Activated CD8-positive, alpha-beta memory T cell treated with anti-CD3 and anti-CD28 coated beads for 1 hour (primary cell): ENCODE data around the gene HINFP.
"Not testable (repeated sequence)": the region's sequence is repeated elsewhere in the genome, so short reads cannot be mapped to it uniquely, and the experiment has no call there.

ENCODE experiments used
- DNase-seq, 2 donors: peaks; one replicate each; pipeline ENCODE4 v3.0.0-alpha.2; 2020; ENCODE audit warnings: low read depth in 1 of 2; ENCODE audit errors: extremely low read depth in 1 of 2

HINFP gene

DNA sequence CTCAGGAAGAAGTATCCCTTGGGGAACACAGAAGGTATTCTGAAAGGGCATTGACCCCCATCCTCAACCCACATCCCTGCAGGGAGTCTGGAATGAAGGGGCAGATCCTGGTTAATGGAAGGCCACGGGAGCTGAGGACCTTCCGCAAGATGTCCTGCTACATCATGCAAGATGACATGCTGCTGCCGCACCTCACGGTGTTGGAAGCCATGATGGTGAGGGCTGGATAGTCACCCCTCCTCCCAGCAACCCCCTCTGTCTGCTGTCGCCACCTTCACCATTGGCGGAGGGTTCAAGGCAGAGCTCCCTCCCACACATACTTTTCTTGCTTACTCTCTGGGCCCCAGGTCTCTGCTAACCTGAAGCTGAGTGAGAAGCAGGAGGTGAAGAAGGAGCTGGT, 32.8 kb downstream of the HINFP start:
- DNase-seq, result no peak

DNA sequence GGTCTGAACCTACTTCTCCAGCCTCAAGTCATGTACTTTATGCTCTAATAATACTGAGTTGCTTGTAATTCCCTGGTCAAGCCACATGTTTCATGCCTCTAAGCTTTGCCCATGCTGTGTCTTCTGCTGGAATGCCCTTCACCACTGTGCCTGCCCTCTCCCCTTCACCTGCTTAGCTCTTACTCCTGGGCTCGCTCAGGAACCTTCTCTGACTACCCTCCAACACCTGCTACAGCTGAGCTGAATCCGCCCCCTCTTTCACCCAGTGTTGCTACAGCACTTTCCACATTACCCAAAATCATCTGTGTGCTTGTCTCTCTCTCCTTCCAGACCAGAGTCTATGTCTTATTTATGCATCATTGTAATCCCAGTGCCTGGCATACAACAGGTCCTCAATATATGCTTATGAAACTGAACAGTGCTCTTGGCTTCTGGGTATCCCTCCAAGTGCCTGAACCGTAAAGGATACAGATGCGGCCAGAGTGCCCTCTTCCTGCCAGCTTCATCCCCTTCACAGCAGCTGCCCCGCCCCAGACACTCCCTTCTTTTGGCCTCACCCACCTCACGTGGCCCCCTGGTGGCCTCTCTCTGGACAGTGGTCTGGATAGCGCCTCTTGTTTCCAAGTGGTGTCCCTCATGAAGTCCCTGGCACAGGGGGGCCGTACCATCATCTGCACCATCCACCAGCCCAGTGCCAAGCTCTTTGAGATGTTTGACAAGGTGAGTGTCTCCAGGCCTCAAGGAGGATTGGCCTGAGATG, 34.5 kb downstream of the HINFP start:
- no peak for DNase-seq

GRCh38 chr11:119156496-119156895, 35.1 kb downstream of the HINFP start:
- no peak for DNase-seq

- no peak for DNase-seq
Observed at GRCh38 chr11:119157063-119157462, 35.7 kb downstream of the HINFP start.

- DNase-seq, result no peak
Observed at GRCh38 chr11:119158467-119158866, 37.1 kb downstream of the HINFP start.

- no peak for DNase-seq
Observed at GRCh38 chr11:119160151-119160550, 38.8 kb downstream of the HINFP start.

DNA sequence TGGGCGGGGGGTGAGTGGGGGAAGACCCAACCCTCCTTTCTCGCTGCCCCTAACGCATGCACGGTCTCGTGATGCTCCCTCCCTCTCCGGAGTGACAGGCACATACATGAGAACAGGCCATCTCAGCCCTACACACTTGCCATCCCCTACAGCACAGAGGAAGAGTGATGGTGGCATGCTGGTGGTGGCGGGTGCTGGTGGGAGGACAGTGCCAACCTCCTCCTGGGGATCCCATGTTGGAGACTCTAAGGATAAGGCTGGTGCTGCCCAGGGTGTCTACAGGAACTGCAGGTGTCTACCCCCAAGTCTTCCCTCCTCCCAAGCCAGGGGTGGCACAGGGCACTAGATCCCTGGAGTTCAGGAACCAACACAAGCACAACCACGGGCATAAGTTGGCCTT, 40.5 kb downstream of the HINFP start:
- no peak for DNase-seq

- DNase-seq, result no peak
Observed at GRCh38 chr11:119166368-119167076, 45.1 kb downstream of the HINFP start.

DNA sequence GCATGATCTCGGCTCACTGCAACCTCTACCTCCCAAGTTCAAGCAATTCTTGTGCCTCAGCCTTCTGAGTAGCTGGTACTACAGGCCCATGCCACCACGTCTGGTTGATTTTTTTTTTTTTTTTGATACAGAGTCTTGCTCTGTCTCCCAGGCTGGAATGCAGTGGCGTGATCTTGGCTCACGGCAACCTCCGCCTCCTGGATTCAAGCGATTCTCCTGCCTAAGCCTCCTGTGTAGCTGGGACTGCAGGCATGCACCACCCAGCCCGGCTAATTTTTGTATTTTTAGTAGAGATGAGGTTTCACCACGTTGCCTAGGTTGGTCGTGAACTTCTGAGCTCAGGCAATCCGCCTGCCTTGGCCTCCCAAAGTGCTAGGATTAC, 45.7 kb downstream of the HINFP start:
- not testable (repeated sequence) for DNase-seq

DNA sequence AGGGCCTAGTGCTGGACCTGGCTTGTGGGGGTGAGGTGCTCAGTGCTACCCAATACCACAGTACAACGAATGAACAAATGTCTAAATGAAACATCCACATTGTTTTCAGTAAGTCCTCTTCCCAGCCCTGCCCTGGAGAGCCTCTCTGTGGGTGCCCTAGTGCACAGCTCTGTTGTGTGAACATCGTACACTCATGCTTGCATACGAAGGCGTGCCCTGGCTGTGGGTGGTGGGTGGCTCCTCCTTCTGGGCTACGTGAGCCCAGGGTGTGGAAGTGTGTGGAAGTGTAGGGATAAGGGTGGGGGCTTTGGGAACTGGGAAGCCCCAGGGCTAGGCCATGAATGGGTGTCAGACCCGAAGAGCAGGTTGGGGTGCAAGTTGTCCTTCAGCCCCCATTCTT, 46.6 kb downstream of the HINFP start:
- no peak for DNase-seq

DNA sequence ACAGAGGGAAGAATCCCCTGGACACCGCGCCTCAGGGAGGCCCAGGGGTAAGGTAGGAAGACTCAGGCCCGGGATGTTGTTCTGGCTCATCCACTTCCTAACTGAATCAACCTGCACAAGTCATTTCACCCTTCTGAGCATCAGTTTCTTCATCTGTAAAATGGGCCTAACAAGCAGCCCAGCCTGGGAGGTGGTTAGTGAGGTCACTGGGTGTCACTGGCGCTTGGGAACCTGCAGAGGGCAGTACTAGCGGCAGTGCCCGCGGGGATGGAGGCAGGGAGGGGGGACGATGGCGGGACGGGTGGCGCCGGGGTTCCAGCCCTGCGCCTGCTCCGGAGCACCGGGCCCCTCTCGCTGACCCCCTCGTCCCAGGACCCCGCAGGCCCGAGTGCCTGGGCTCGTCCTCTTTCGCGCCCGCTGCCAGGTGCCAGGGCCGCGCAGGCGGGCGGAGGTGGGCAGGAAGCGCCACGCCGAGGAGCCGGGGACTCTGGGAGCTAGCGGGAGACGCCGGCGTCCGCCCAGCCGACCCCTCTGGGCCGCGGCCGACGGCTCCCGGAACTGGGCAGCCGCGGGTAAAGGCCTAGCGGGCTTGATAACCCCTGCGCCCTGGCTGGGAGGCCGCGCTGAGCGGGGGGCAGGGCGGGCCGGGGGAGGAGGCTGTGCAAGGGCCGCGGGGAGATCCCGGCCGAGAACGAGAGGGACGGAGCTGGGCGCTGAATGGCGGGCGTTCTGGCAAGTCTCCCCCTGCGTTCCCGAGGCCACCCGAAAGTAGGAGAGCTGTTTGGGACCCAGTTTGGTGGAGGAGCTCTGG, 47.3 kb downstream of the HINFP start, which contains the start of gene NLRX1:
NLRX1 (plus strand) TSS at position 255 of the 811 bp plus-strand sequence. CDS start 2,679 bp downstream, outside the sequence.
- peak; percentile 51 to 71 for DNase-seq

DNA sequence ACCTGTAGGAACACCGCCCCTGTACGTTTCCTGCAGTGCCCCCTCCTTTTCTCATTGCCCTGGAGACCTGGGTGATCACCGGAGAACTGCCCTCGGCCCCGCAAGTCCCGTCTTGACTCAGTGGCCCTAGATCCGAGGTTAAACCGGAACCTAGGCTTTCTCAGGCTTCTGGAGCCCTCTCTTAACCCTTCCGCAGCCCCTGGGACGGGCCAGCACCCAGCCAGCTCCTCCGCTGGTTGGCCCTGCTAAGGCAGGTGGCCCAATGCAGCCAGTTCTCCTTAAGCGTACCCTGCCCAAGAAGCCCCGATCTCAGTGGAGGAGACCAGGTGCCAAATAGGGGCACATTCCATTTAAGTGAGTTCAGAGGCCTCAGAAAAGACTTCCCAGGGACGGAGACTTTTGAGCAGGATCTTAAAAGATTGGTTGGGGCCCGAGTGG, 47.9 kb downstream of the HINFP start:
- DNase-seq, result no peak

- DNase-seq, result no peak
Observed at GRCh38 chr11:119172513-119172912, 51.1 kb downstream of the HINFP start.

DNA sequence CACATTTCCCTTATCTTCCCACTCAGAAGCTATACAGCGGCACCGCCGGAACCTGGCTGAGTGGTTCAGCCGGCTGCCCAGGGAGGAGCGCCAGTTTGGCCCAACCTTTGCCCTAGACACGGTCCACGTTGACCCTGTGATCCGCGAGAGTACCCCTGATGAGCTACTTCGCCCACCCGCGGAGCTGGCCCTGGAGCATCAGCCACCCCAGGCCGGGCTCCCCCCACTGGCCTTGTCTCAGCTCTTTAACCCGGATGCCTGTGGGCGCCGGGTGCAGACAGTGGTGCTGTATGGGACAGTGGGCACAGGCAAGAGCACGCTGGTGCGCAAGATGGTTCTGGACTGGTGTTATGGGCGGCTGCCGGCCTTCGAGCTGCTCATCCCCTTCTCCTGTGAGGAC, 52.1 kb downstream of the HINFP start:
- DNase-seq, result no peak

DNA sequence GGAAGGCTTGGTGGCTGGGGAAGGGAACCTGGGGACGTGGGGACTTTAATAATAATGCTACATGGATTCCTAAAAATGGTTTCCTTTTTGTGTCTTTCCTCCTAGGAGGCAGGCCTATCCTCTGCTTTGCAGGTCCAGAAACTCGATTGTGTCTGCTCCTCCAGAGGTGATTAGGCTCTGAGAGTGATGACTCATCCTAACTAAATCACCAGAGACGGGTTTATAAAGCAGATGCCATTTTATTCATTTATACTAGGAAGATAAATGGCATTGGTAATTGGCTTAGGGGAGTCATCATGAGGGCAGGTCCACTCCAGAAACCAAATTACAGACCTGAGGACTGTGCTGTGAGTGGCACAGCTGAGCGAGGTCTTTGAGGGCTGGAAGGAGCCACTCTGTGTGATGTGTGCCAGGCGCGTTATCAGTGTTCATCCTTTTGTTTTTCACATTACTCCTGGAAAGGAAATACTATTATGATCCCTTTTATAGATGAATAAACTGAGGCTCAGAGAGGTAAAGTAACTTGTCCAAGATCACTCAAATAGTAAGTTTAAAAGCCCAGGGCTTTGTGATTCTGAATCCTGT, 54.2 kb downstream of the HINFP start:
- no peak for DNase-seq

DNA sequence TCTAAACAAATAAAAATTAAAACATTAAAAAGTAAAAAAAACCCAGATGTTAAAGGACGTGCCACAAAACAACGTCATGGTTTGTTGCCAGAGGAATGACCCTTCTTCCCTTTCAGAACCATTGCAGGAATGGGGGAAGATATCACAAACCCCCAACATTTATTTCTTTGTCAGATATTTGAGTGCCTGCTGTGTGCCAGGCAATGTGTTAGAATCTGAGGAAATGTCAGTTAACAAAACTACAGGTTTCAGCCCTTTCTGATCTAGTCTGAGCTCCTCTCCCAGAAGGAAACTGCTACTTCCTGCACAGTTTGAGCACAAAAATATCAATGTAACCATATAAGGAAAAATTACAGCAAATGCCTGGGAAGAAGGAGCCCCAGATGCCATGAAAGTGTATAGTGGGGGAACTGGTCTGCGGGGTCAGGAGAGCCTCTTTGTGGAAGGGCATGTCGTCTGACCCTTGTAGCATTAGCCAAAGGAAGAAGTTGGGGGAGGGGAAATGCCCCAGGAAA, 56.8 kb downstream of the HINFP start:
- DNase-seq, result no peak

DNA sequence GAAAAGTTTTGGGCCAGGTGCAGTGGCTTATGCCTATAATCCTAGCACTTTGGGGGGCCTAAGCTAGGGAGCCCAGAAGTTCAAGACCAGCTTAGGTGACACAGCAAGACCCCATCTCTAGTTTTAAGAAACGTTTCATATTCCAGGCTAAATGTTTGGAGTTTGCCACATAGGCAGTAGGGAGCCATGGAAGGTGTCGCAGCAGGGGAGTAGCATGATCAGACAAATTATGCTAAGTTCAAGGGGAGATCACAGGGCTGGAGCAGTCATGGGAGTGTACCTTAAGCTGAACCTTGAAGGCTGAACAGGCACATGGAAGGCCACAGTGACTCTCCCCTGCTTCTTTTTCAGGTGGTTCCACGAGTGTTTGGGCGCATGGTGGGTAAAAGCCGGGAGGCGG, 58.0 kb downstream of the HINFP start:
- no peak for DNase-seq

DNA sequence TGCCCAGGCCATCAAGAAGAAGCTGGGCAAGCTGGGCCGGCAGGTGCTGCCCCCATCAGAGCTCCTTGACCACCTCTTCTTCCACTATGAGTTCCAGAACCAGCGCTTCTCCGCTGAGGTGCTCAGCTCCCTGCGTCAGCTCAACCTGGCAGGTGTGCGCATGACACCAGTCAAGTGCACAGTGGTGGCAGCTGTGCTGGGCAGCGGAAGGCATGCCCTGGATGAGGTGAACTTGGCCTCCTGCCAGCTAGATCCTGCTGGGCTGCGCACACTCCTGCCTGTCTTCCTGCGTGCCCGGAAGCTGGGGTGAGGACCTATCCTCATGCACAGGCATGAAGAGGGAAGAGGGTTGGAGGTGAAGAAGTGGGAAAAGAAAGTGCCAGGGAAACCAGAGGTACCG, 58.6 kb downstream of the HINFP start:
- DNase-seq, result no peak

DNA sequence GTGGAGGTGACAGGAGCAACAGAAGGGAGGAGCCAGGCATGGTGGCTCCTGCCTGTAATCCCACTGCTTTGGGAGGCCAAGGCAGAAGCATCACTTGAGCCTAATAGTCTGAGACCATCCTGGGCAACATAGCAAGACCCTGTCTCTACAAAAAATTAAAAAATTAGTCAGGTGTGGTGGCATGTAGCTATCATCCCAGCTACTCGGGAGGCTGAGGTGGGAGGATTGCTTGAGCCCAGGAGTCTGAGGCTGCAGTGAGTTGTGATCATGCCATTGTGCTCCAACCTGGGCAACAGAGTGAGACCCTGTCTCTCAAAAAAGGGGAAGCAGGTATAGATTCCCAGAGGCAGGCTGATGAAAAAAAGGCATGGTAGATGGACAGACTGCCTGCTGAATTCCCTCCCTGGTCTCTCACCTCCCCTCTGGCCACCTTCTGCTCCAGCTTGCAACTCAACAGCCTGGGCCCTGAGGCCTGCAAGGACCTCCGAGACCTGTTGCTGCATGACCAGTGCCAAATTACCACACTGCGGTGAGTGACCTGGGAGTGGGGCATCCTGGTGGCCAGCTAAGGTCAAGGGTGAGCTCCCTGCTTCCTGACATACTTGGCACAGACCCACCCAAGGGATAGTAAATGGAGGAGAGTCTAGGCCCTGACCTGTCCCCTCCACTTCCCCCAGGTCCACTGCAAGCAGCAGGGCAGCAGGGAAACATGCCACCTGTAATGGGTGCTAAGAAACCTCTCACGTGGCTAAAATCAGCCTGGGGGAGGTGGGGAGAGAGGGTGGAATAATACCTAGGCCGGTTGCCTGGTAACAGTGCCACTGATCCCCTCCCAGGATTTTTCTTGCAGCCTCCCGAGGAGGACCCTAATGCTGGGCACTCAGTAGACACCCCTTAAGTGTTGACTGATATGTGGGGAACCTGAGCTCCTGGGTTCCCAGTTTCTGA, 59.6 kb downstream of the HINFP start:
- no peak for DNase-seq
